SU-DHL-6 (cell line): ENCODE data around the gene LCP2.

Source experiments
- CTCF ChIP-seq: fragments of 200-600 bp; sonication (generic); IDR thresholded peaks from one replicate; pipeline ENCODE4 v1.5.1; 2017; ENCODE audit warnings: antibody characterized with exemption, mild to moderate bottlenecking, low read length, moderate library complexity; ENCODE audit not compliant: insufficient read depth, poor library complexity, severe bottlenecking
- EZH2phosphoT487 ChIP-seq: fragments of 200-600 bp; sonication (generic), shearing (Covaris generic); conservative IDR thresholded peaks from 2 replicates; pipeline ENCODE4 v1.6.1; 2018; ENCODE audit warnings: mild to moderate bottlenecking, antibody characterized with exemption, low read length, moderate library complexity, mixed read lengths

- TF ChIP-seq CTCF (no peak), EZH2phosphoT487 (no peak)
These were observed 90.6 kb downstream of the LCP2 start for GRCh38 chr5:170206958-170207357.
